GM11168 (cell line): ENCODE measurements around the gene FASTK.
"Not testable (repeated sequence)": the region's sequence is repeated elsewhere in the genome, so short reads cannot be mapped to it uniquely, and the experiment has no call there.

Experiments used
- in situ Hi-C: fragments of 300-500 bp; cut with MboI; formaldehyde crosslinking; loops from one replicate; pipeline ENCODE4 v1.12.0; 2022; ENCODE audit warnings: low sequenced_read_pairs; ENCODE audit not compliant: unreplicated experiment

The FASTK gene

DNA sequence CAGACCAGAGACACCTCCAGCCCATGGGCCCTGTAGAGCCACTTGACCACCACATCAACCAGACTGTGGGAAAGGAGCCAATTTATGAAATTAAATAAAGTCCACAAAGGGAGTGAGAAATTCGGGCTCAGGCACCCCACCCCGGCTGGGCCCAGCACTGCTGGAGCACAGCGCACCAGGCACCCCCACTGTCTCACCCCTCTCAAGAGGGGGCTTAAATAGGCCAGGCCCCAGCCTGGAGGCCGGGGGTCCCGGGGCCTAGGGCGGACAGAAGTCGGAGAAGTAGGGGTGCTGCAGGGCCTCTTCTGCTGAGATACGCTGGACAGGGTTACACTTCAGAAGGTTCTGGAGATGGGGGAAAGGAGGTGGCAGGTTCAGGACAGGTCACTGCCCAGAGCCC is 26.9 kb downstream of the FASTK start:
- in situ Hi-C loops = no loop called here

DNA sequence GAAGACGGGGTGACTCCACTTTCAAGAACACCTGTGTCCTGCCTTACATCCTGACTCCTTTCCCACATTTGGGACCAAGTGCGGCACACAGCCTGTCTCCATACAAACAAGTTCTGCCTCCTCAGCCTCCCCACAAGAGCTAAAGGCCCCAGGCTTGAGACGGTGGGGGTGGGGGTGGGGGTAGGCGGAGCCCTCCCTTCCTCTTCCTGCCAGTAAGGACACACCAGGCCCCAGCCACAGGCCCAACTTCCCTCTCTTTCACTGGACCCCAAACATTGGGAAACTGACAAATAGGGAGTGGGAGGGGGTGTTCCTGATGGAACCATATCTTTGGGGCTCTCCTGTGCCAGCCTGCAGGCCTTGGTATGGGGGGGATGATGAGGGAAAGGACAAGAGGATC is 27.5 kb downstream of the FASTK start:
- in situ Hi-C loops = no loop called here

DNA sequence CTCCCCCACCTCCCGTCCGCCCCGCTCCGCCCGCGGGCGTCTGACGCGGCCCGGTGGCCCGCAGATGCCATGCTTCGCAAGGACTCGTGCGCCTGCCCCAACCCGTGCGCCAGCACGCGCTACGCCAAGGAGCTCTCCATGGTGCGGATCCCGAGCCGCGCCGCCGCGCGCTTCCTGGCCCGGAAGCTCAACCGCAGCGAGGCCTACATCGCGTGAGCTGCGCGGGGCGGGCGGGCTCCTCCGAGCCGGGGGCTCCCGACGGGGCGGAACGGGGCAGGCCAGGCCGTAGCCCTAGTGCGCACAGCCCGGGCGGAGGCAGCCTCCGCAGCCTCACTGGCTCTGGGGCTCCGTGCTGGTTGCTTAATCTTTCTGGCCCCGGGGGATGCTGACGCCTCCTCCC is 29.5 kb downstream of the FASTK start:
- in situ Hi-C loops = no loop called here

DNA sequence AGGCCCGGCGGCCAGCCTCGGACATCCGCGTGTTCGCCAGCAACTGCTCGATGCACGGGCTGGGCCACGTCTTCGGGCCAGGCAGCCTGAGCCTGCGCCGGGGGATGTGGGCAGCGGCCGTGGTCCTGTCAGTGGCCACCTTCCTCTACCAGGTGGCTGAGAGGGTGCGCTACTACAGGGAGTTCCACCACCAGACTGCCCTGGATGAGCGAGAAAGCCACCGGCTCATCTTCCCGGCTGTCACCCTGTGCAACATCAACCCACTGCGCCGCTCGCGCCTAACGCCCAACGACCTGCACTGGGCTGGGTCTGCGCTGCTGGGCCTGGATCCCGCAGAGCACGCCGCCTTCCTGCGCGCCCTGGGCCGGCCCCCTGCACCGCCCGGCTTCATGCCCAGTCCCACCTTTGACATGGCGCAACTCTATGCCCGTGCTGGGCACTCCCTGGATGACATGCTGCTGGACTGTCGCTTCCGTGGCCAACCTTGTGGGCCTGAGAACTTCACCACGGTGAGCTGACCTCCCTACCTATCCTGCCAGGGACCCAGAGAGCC is 31.6 kb downstream of the FASTK start:
- in situ Hi-C loops = no loop called here

DNA sequence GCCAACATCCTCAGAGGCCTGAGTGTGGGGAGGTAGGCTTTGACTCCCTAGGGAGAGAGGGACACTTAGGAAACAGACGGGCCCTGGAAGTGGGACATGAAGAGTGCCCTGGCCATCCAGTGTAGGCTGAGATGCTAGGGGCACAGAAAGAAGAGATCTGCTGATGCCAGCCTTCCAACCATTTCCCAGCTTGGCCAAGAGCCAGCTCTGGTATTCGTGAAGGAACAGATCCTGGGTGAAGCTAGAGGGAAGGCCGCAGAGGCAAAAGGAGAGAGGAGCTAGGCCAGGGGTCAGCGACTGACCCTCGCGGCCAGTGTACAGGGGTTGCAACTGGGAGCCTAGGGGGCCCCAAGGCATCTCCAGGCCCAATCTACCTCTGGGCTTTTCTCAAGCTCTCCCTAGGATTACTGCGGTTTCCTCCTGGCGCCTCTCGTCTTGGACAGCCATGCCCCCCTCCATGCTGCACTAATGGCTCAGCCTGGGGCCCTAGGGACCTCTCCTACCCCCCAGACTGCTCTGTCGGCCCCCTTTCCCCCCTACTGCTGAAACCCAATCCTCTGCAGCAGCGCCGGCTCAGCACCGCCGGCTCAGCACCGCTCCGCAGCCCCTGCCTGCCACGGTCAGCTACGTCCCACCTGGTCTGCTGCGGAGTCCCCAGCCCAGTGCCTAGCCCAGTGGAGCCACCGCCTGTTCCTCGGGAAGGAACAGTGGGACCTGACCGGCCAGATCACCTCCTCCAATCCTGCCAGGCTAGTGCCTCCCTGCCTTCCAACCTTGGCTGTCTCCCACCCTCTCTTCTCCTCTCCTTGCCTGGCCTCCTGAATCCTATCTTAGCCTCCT is 32.4 kb downstream of the FASTK start, which contains the start of gene ASIC3:
Gene ASIC3 (plus strand): TSS at position 556 of the 840 bp plus-strand sequence. CDS start 355 bp downstream, outside the sequence.
- in situ Hi-C loops = no loop called here

DNA sequence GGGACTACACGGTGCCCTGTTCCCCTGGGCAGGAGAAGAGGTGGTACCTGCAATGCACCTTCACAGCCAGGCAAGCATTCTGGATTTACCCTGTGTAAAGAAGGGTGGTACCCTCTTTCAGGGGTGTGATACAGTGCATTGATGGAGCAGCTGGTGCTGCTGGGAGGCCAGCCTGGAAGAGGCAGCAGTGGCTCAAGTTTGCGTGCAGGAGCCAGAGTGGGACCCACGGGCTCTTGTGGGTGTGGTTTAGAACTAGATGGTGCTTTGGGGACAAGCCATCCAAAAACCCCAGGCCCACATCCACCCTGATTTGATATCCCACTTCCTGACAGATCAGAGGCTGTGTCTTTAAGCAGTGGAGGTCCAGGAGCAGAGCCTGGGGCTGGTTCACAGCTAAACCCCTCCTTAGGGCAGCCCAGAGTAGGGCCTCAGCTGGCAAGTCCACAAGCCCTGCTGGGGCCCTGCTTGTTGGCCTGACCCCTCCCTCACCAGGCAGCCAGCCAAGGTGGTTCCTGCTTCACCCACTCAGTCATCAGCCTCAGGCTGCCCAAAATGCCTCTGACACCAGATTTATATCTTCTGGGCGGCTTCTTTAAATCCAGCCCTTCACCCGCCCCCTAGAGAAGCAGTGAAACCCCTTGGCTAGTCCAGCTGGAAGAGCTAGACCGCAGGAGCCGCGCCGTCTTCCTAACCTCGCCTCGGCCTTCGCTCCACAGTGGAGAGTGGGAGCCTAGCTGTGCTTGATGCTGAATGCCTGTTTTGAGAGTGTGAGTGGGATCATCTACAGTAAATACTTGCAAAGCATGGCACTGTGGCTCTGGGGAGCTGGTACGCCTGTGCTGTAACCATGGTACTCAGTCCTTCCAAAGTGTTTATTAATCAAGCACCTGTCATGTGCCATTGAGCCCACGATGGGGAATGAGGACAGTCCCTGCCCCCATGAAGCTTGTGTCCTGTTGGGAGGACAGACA is 33.7 kb downstream of the FASTK start:
- in situ Hi-C loops = no loop called here

DNA sequence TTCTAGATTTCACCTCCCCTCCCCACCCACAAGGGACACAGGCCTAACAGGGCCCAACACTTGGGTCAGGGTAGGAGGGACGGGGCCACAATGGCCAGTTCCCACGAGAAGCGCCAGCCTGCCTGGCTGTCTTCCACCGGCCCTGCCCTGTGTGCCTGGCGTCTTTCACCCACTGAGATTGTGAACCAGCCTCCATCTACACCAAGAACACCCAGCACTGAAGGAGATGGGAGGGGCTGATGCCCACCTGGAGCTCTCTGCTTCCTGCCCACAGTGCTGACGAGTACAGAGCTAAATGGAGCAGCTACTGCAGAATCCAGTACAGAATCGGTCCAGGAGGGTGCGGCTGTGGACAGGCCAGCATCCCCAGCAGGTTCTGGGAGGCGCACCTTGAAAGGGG is 34.6 kb downstream of the FASTK start:
- in situ Hi-C loops = no loop called here

DNA sequence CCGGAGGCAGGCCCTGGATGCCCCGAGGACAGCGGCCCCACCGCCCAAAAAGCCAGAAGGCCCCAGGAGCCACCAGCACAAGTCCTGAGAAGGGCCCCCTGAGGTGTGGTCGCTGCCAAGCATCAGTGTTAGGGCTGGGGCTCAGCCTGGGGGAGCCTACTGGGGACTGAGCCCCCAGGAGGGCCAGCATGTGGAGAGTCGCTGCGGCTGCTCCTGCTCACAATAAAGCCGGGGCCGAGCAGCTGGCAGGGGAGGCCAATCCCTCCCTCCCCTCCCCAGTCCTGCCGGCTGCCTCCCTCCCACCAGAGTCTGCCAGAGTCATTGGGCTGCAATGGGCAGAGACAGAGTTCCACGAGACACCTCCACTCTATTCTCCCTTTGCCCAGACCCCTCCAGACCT is 35.3 kb downstream of the FASTK start:
- in situ Hi-C loops = no loop called here

DNA sequence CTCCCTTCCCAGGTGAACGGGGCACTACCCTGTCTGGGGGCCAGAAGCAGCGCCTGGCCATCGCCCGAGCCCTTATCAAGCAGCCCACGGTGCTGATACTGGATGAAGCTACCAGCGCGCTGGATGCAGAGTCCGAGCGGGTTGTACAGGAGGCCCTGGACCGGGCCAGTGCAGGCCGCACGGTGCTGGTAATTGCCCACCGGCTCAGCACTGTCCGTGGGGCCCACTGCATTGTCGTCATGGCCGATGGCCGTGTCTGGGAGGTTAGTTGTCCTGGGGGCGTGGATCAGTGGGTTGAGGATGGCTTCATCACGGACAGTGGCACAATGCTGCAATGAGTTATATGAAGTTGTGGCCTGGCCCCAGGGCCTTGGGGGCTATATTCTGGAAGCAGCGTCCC is 36.6 kb downstream of the FASTK start:
- in situ Hi-C loops = no loop called here

DNA sequence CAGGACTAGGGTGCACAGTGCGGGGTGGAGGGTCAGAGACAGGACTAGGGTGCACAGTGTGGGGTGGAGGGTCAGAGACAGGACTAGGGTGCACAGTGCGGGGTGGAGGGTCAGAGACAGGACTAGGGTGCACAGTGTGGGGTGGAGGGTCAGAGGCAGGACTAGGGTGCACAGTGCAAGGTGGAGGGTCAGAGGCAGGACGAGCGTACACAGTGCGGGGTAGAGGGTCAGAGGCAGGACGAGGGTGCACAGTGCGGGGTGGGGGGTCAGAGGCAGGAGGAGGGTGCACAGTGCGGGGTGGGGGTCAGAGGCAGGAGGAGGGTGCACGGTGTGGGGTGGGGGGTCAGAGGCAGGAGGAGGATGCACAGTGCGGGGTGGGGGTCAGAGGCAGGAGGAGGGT is 37.2 kb downstream of the FASTK start:
- in situ Hi-C loops = not testable (repeated sequence)

DNA sequence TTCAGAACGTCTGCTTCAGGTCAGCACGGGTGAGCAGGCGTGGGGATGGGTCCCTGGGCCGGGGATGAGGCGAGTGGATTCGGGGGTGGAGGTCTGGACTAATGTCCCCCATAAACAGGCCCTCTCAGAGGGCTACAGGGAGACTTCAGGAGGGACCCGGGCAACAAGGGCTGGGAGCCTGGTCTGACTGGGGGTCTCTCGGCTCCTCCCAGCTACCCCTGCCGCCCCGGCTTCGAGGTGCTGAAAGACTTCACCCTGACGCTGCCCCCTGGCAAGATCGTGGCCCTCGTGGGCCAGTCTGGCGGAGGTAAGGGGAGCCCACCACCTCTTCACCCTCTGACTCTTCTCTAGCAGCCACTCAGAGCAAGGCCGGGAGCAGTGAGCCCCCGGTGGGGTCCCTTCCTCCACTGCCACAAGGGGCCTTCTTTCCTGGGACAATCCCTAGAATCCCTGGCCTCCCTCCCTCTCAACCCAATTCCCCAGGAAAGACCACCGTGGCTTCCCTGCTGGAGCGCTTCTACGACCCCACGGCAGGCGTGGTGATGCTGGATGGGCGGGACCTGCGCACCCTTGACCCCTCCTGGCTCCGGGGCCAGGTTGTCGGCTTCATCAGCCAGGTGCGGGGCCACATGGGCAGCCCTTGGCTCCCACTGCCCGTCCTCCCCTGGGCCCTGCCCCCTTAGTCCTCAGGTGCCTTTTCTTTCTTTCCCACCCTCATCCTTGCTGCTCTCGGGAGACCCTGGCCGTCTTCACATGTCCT is 39.8 kb downstream of the FASTK start:
- in situ Hi-C loops = no loop called here

DNA sequence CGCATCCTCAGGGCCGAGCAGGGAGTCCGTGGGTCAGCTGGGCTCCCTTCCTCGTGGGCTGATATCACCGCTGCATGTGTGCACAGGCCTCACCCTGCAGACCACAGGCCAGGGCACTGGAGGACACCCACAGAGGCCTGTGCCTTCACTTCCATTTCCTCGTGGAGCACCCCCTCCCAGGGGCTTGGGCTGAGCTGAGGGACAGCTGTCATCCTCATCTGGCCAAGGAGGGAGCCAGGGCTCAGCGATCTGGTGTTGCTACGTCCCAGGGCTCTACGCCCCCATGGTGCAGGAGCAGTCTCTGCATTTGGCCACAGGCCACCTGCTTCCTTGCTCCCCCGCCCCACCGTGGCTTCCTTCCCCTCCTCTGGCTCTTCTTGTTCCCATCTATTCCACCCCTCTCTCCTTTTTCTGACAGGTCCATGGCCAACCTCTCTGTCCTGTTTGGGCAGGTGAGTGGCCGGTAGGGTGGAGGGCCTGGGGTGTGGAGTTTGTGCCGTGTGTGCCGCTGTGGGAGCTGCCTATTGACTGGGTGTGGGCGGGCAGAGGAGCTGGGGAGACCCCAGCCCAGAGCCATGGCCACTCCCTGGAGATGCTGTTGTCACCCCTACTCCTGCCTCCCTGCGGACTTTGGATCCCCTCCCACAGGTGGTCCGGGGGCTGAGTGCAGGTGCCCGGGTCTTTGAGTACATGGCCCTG is 40.6 kb downstream of the FASTK start:
- in situ Hi-C loops = no loop called here

DNA sequence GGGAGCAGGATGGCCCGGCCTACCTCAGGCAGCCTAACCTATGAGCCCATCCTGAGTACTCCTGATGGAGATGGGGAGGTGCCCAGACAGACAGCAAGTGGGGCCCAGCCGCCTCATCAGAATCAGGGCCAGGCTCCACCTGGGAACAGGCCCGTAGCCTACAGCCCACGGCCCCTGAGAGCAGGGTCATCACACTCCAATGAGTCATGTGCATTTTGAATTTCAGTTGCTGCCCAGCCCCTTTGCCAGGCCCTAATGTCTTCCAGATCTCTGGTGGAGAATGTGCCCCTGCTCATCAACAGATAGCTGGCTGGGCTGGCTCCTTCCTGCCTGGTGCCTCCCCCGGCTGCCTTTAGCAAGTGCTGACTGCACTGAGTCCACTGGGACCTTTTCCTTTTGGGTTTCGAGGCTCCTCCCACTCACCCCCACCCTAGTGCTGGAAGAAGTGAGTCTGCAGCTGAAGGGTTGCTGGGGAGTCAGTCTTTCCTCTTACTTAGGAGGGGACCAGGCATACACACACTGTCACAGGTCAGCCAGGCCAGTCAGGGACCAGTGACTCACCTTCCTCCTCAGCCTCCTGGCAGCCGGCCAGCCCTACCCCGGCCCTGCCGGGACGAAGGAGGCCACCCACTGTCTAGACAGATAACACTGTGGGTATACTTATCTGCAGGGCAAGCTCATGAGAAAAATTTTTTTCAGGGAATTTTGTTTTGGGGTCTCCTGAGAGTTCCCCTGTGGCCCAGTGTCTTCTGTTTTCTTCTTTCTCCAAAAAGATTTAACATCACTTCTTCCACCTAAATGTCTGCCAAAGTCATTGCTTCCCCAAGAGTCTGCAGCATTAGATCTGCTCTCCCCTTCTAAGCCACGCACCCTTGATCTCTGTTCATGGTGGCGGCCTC is 41.4 kb downstream of the FASTK start:
- in situ Hi-C loops = no loop called here

DNA sequence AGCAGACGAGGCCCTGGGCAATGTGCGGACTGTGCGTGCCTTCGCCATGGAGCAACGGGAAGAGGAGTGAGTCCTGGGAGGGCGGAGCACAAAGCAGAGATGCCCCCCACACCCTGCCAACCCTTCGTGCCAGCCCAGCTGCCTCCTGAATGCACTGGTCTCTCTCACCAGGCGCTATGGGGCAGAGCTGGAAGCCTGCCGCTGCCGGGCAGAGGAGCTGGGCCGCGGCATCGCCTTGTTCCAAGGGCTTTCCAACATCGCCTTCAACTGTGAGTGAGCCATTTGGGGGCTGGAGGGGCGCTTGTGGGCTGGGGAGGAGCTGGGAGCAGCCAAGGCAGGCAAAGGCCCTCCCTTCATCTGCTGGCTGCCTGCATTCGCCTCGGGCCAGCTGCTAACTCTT is 44.7 kb downstream of the FASTK start:
- in situ Hi-C loops = no loop called here

DNA sequence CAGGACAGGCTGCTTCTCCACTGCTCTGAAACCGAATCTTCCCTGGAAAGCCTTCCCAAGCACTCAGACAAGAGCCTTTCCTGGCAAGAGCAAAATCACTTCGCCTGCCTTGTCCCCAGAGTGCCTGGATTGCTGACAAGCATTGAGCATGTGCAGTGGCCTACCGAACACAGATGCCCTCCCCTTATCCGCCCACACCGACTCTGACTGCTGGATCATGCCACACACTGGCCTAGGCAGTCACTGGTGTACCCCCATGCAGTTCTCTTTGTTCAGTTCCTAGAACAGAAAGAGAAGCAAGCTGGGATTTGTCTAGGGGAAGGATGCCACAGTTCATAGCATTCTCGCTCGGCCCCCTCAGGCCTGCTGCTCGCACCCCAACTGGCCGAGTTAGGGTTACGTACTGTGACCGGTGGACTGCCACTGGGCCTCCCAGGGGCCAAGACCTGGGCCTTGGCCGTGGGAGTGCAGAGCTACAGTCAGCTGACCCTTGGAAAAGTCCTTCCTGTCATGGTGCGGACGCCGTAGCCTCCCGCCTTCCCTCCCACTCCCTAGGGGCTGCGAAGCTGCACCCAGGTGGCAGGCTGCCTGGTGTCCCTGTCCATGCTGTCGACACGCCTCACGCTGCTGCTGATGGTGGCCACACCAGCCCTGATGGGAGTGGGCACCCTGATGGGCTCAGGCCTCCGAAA is 45.4 kb downstream of the FASTK start:
- in situ Hi-C loops = no loop called here

DNA sequence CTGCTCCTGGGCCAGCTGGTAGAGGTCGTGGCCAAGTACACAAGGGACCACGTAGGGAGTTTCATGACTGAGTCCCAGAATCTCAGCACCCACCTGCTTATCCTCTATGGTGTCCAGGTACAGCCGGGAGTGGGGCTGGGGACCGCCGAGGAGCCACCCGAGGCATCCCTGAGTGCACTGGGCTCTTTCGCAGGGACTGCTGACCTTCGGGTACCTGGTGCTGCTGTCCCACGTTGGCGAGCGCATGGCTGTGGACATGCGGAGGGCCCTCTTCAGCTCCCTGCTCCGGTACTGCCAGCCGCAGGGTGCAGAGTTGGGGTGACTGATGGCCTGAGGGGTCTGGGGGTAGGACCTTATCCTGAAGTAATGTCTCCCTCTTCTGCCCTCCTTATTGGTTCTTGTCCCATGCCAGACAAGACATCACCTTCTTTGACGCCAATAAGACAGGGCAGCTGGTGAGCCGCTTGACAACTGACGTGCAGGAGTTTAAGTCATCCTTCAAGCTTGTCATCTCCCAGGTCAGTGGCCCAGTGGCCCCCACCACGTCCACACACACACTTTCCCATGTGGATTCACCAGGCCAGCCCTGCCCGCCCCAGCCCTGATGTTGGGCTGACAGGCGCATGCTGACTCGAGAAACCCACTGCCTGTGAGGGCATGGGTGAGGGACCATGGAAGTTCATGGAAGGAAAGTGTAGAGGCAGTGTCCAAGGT is 46.1 kb downstream of the FASTK start:
- in situ Hi-C loops = no loop called here

DNA sequence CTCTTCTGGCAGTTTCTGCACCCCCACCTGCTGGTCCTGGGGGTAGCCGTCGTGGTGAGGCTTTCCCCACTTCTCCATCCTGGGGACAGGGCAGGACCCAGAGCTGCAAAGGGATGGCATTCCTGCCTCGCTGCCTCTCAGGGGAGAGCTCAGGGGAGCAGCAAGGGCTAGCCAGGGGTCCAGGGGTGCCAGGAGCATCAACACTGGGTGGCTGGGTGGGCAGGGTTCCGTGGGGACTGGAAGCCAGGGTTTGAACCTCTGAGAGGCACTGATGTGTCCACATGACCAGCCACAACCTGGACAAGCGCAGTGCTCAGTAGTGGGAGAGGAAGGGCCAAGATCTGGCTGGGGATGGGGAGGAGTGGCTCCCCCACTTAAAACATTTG is 46.8 kb downstream of the FASTK start:
- in situ Hi-C loops = no loop called here
